Endothelial cell (in vitro differentiated cells): ENCODE data around the gene MRPL4. TPM values are rescaled to one million over a fixed set of nuclear protein-coding genes. Genes with fewer than 3 reads are reported as not detected.
"Not testable (repeated sequence)": the region's sequence is repeated elsewhere in the genome, so short reads cannot be mapped to it uniquely, and the experiment has no call there.

ENCODE experiments used
- DNase-seq: peaks from one replicate; pipeline ENCODE4 v3.0.0; 2021; ENCODE audit warnings: low spot score
- H3K27ac Mint-ChIP-seq: one replicate; pipeline ENCODE4 v1.8.0; 2021; ENCODE audit warnings: mixed read lengths, inconsistent platforms; ENCODE audit not compliant: unreplicated experiment
- H3K27me3 Mint-ChIP-seq: one replicate; pipeline ENCODE4 v1.8.0; 2021; ENCODE audit warnings: mild to moderate bottlenecking, moderate library complexity, mixed read lengths, inconsistent platforms; ENCODE audit not compliant: unreplicated experiment
- H3K36me3 Mint-ChIP-seq: one replicate; pipeline ENCODE4 v1.8.0; 2021; ENCODE audit warnings: mild to moderate bottlenecking, low read depth, mixed read lengths, inconsistent platforms; ENCODE audit not compliant: unreplicated experiment
- H3K4me1 Mint-ChIP-seq: one replicate; pipeline ENCODE4 v1.8.0; 2021; ENCODE audit warnings: mild to moderate bottlenecking, mixed read lengths, inconsistent platforms; ENCODE audit not compliant: unreplicated experiment
- H3K4me3 Mint-ChIP-seq: one replicate; pipeline ENCODE4 v1.8.0; 2021; ENCODE audit warnings: mild to moderate bottlenecking, mixed read lengths, inconsistent platforms; ENCODE audit not compliant: unreplicated experiment
- H3K9me3 Mint-ChIP-seq: one replicate; pipeline ENCODE4 v1.8.0; 2021; ENCODE audit warnings: mixed read lengths, inconsistent platforms; ENCODE audit not compliant: unreplicated experiment
- CTCF ChIP-seq: fragments of 200-600 bp; sonication (generic); IDR thresholded peaks from one replicate; pipeline ENCODE4 v1.5.0; 2021; ENCODE audit warnings: antibody characterized with exemption; ENCODE audit not compliant: unreplicated experiment
- total RNA-seq: library from RNA; stranded (reverse); fragmentation: NEBNext Ultra II Directional; extraction: Animal tissue kit (Norgen Biotek cat#: 25700); gene quantifications from one replicate; pipeline ENCODE4 v1.2.1, GENCODE V29; 2021; ENCODE audit not compliant: unreplicated experiment

Gene MRPL4
- total RNA-seq, 1 donor from 2014 or later = 51.3 TPM

GRCh38 chr19:10277795-10278589, 26.0 kb downstream of the MRPL4 start:
- Mint-ChIP-seq H3K4me1 (no peaks in the 10 kb centered on the region), H3K36me3 (no peaks in the 10 kb centered on the region), H3K27me3 (peaks cover 7% of the 10 kb centered on the region), H3K4me3 (no peak overlapping the region), H3K9me3 (no peaks in the 10 kb centered on the region), H3K27ac (no peak overlapping the region)
- no peak for DNase-seq
- TF ChIP-seq CTCF = no peak

DNA sequence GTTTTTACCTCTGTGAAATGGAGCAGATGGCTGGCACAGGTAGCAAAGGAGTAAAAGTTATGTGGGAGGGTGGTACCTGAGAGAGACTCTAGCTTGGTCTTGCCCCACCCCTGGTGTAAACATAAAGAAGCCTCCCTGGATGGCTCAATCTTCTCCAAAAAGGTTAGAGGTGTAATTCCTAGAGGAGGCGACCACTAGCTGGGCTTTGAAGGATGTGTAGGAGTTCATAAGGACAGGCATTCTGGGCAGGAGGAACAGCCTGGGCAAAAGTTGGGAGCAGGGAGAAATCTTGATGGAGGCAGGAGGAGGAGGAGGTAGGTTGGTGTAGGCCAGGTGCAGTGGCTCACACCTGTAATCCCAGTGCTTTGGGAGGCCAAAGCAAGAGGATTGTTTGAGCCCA, 26.9 kb downstream of the MRPL4 start:
- Mint-ChIP-seq H3K27me3 (peaks cover 6% of the 10 kb centered on the region), H3K27ac (peak overlapping the region; percentile 57), H3K4me3 (no peak overlapping the region), H3K36me3 (no peaks in the 10 kb centered on the region), H3K4me1 (no peaks in the 10 kb centered on the region), H3K9me3 (no peaks in the 10 kb centered on the region)
- no peak for DNase-seq
- no peak for TF ChIP-seq CTCF

DNA sequence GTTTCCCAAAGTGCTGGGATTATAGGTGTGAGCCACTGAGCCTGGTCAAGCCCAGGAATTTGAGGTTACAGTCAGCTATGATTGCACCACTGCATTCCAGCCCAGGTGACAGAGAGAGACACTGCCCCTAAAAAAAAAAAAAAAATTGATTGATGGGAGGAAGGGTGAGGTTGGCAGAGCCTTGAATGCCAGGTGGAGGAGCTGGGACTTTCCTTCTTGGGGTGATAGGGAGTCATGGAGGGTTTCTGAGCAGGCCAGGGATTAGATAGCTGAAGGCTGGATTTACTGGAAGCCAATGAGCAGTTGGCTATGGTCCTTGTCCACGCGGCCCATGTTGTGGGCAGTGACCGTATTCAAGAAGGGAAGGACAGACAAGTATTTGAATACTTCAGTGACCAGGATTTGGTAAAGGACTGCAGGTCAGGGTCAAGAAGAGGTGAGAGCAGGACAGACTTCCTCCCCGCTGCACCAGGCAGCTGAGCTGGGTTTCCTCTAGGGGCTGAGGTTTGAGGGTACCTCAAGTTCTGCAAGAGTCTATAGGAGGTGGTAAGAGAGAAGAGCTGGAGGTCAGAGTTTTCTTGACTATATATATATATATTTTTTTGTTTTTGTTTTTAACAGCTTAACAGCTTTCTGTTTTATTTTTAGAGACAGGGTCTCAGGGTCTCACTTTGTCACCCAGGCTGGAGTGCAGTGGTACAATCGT, 27.9 kb downstream of the MRPL4 start:
- Mint-ChIP-seq H3K36me3 (peaks cover 1% of the 10 kb centered on the region), H3K27me3 (peaks cover 7% of the 10 kb centered on the region), H3K4me1 (no peaks in the 10 kb centered on the region), H3K27ac (no peak overlapping the region), H3K4me3 (no peak overlapping the region), H3K9me3 (no peaks in the 10 kb centered on the region)
- no peak for TF ChIP-seq CTCF
- DNase-seq = no peak

- not testable (repeated sequence) for H3K4me1 Mint-ChIP-seq, H3K27ac Mint-ChIP-seq, H3K4me3 Mint-ChIP-seq, H3K36me3 Mint-ChIP-seq, H3K9me3 Mint-ChIP-seq, DNase-seq
- H3K27me3 Mint-ChIP-seq = peaks cover 12% of the 10 kb centered on the region
Measured at GRCh38 chr19:10282043-10282442, 30.0 kb downstream of the MRPL4 start.

GRCh38 chr19:10283301-10284064, 31.5 kb downstream of the MRPL4 start:
- Mint-ChIP-seq H3K27ac (no peak overlapping the region), H3K9me3 (no peaks in the 10 kb centered on the region), H3K36me3 (peaks cover 6% of the 10 kb centered on the region), H3K27me3 (peaks cover 12% of the 10 kb centered on the region), H3K4me1 (peaks cover 3% of the 10 kb centered on the region), H3K4me3 (no peak overlapping the region)
- TF ChIP-seq CTCF = no peak
- DNase-seq = no peak
